Caco-2 (cell line): Measurements from ENCODE around the gene NAPEPLD. TPM values are rescaled to one million over a fixed set of nuclear protein-coding genes. Genes with fewer than 3 reads are reported as not detected.

ENCODE experiments used
- BruUV-seq: library from RNA; stranded (reverse); fragments of 400-500 nt; replicated peaks from 2 replicates; lab custom pipeline; 2021; lab: Mats Ljungman, UMichigan
- CTCF ChIA-PET: fragments of 300-600 bp; sonication (Branson Sonifier 250); formaldehyde crosslinking; loops from one replicate; lab custom pipeline; 2022; ENCODE audit warnings: antibody characterized with exemption; lab: Charles Lee
- POLR2A ChIA-PET: fragments of 300-600 bp; sonication (Branson Sonifier 250); formaldehyde crosslinking; loops from one replicate; lab custom pipeline; 2022; ENCODE audit warnings: antibody characterized with exemption; lab: Charles Lee
- DNase-seq, 2 experiments: peaks; one replicate each; pipeline versions ENCODE4 v3.0.0 to v3.0.0-alpha.2; 2020 to 2022
- H3K27me3 ChIP-seq: replicated peaks from 2 replicates; pipeline ENCODE4 v1.6.0; 2011; ENCODE audit warnings: low read length; ENCODE audit not compliant: control insufficient read depth, insufficient read depth
- H3K36me3 ChIP-seq: 2 replicates; pipeline ENCODE4 v1.5.1; 2011; ENCODE audit warnings: low read length; ENCODE audit not compliant: control insufficient read depth, insufficient read depth
- H3K4me1 ChIP-seq: fragments of 250-450 bp; sonication (Bioruptor Pico); 2 replicates; pipeline ENCODE4 v1.5.1; 2020; ENCODE audit warnings: mild to moderate bottlenecking
- H3K4me3 ChIP-seq: 2 replicates; pipeline ENCODE4 v1.5.1; 2011; ENCODE audit warnings: low read depth, mild to moderate bottlenecking, control low read depth, low read length
- H3K9me3 ChIP-seq: fragments of 250-450 bp; sonication (Bioruptor Pico); 2 replicates; pipeline ENCODE4 v1.5.1; 2020; ENCODE audit warnings: mild to moderate bottlenecking, moderate library complexity
- H3K27ac Mint-ChIP-seq: one replicate; pipeline ENCODE4 v1.8.0; 2022; ENCODE audit warnings: mixed read lengths; ENCODE audit not compliant: unreplicated experiment
- H3K27me3 Mint-ChIP-seq: one replicate; pipeline ENCODE4 v1.8.0; 2022; ENCODE audit warnings: mixed read lengths; ENCODE audit not compliant: insufficient read depth, unreplicated experiment
- H3K36me3 Mint-ChIP-seq: one replicate; pipeline ENCODE4 v1.8.0; 2022; ENCODE audit warnings: mild to moderate bottlenecking, mixed read lengths; ENCODE audit not compliant: insufficient read depth, unreplicated experiment
- H3K4me1 Mint-ChIP-seq: one replicate; pipeline ENCODE4 v1.8.0; 2022; ENCODE audit warnings: low read depth, mixed read lengths; ENCODE audit not compliant: unreplicated experiment
- H3K4me3 Mint-ChIP-seq: one replicate; pipeline ENCODE4 v1.8.0; 2022; ENCODE audit warnings: mild to moderate bottlenecking, moderate library complexity, mixed read lengths; ENCODE audit not compliant: unreplicated experiment
- H3K9me3 Mint-ChIP-seq: one replicate; pipeline ENCODE4 v1.8.0; 2022; ENCODE audit warnings: mixed read lengths; ENCODE audit not compliant: unreplicated experiment
- intact Hi-C: fragments of 100-400 bp; cut with micrococcal nuclease; formaldehyde crosslinking; loops from one replicate; pipeline ENCODE4 v1.10.0; 2022; ENCODE audit not compliant: unreplicated experiment
- total RNA-seq: library from RNA; stranded (reverse); gene quantifications from 2 replicates; pipeline ENCODE4 v1.2.3, GENCODE V29; 2022
- TF ChIP-seq, protein P1 (sequence below), 2 experiments: fragments of 200-600 bp in 1 of 2; IDR thresholded peaks; 1 replicate in 1 of 2; 2 replicates in 1 of 2; pipeline versions ENCODE4 v1.5.1 to v1.8.0; 2011 to 2022; ENCODE audit warnings: antibody characterized with exemption in 1 of 2, control low read depth in 1 of 2, inconsistent platforms in 1 of 2, low read depth in 1 of 2, low read length in 1 of 2, mild to moderate bottlenecking in 1 of 2, moderate library complexity in 1 of 2; ENCODE audit not compliant: insufficient read depth in 1 of 2, severe bottlenecking in 1 of 2, unreplicated experiment in 1 of 2

NAPEPLD gene
- total RNA-seq, 1 experiment from 2014 or later = 16.9 TPM

- intact Hi-C loops = no loop called here
- no peaks in the 10 kb centered on the region for H3K27me3 Mint-ChIP-seq
- H3K4me1 ChIP-seq = peaks cover 7% of the 10 kb centered on the region; the same call in 1 of the 2 replicates
- ChIA-PET POLR2A (no interaction called here), CTCF (no interaction called here)
- no peak overlapping the region for H3K4me3 ChIP-seq
- H3K4me1 Mint-ChIP-seq = peaks cover 6% of the 10 kb centered on the region
- DNase-seq = no peak
- H3K27me3 ChIP-seq = no peaks in the 10 kb centered on the region
- no peaks in the 10 kb centered on the region for H3K9me3 ChIP-seq
- TF ChIP-seq, protein P1, sequence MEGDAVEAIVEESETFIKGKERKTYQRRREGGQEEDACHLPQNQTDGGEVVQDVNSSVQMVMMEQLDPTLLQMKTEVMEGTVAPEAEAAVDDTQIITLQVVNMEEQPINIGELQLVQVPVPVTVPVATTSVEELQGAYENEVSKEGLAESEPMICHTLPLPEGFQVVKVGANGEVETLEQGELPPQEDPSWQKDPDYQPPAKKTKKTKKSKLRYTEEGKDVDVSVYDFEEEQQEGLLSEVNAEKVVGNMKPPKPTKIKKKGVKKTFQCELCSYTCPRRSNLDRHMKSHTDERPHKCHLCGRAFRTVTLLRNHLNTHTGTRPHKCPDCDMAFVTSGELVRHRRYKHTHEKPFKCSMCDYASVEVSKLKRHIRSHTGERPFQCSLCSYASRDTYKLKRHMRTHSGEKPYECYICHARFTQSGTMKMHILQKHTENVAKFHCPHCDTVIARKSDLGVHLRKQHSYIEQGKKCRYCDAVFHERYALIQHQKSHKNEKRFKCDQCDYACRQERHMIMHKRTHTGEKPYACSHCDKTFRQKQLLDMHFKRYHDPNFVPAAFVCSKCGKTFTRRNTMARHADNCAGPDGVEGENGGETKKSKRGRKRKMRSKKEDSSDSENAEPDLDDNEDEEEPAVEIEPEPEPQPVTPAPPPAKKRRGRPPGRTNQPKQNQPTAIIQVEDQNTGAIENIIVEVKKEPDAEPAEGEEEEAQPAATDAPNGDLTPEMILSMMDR (IDR thresholded peaks at IDR 0.05; ENCODE audit: insufficient read depth in 1 of 2, low read depth in 1 of 2, low read length in 1 of 2, severe bottlenecking in 1 of 2, unreplicated experiment in 1 of 2) = no peak
- H3K4me3 Mint-ChIP-seq = no peak overlapping the region
- peaks cover 4% of the 10 kb centered on the region for H3K36me3 Mint-ChIP-seq
- no peaks in the 10 kb centered on the region for H3K9me3 Mint-ChIP-seq
- BruUV-seq = no TSS peak
- no peak overlapping the region for H3K27ac Mint-ChIP-seq
- H3K36me3 ChIP-seq = no peaks in the 10 kb centered on the region
These were observed 5.0 kb downstream of the NAPEPLD start for GRCh38 chr7:103143868-103144267.

DNA sequence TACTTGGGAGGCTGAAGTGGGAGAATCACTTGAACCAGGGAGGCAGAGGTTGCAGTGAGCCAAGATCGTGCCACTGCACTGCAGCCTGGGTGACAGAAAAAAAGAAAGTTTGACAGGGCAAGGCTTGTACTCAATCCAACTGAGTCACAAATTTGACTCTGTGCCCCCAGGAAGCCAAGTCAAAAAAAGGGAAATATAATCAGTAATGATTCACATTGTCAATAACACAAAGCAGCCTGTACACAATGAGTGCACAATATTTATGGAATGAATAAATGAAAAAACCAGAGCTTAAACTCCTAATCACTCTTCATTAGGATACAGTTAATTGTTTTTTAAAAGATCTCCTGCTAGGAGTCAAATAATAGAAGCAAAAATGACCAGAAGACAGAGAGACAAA, 6.4 kb downstream of the NAPEPLD start:
- H3K9me3 Mint-ChIP-seq = no peaks in the 10 kb centered on the region
- TF ChIP-seq, protein P1 (IDR thresholded peaks at IDR 0.05; ENCODE audit: insufficient read depth in 1 of 2, low read depth in 1 of 2, low read length in 1 of 2, severe bottlenecking in 1 of 2, unreplicated experiment in 1 of 2) = no peak
- Histone ChIP-seq H3K36me3 (no peaks in the 10 kb centered on the region), H3K4me3 (no peak overlapping the region), H3K4me1 (peaks cover 6% of the 10 kb centered on the region; the same call in 1 of the 2 replicates), H3K27me3 (no peaks in the 10 kb centered on the region), H3K9me3 (no peaks in the 10 kb centered on the region)
- POLR2A ChIA-PET = no interaction called here
- no peaks in the 10 kb centered on the region for H3K36me3 Mint-ChIP-seq
- H3K27me3 Mint-ChIP-seq = no peaks in the 10 kb centered on the region
- peaks cover 6% of the 10 kb centered on the region for H3K4me1 Mint-ChIP-seq
- CTCF ChIA-PET = no interaction called here
- BruUV-seq = no TSS peak
- no peak for DNase-seq
- H3K27ac Mint-ChIP-seq = no peak overlapping the region
- intact Hi-C loops = no loop called here
- no peak overlapping the region for H3K4me3 Mint-ChIP-seq

DNA sequence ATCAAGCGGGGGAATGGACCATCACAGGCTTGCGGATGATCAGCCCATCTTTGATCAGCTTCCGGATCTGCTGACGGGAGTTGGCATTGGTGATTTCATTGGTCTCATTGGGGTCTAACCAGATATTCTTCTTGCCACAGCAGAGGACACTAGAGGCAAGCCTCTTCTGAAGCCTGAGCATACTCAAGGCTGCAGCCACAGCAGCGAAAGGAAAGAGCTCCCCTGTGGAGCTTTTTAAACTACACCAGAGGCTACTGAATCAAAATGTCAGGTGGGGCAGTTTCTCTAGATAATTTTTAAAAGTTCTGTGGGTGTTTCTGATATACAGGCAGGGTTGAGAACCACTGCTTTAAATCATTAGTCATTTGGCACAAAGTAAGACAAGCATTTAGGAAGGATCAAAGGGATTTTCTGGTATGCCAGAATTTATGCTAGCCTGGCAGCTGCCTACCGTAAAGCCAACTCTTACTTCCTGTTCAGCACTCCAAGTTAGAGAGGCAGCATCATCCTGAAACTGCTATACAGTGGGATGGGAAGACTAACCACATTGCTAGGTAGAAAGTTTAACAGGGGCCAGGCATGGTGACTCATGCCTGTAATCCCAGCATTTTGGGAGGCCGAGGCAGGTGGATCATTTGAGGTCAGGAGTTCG, 7.0 kb downstream of the NAPEPLD start:
- Histone ChIP-seq H3K27me3 (no peaks in the 10 kb centered on the region), H3K9me3 (no peaks in the 10 kb centered on the region), H3K36me3 (no peaks in the 10 kb centered on the region), H3K4me1 (no peaks in the 10 kb centered on the region; the same call in 1 of the 2 replicates), H3K4me3 (no peak overlapping the region)
- CTCF ChIA-PET = interaction anchor here (0.7 kb wide), 1 partner anchor 206 kb away, joined by 3 read pairs; no protein-coding TSS in a partner anchor
- no TSS peak for BruUV-seq
- Mint-ChIP-seq H3K36me3 (no peaks in the 10 kb centered on the region), H3K27ac (no peak overlapping the region), H3K27me3 (no peaks in the 10 kb centered on the region), H3K4me3 (no peak overlapping the region), H3K9me3 (no peaks in the 10 kb centered on the region), H3K4me1 (peaks cover under 1% of the 10 kb centered on the region)
- POLR2A ChIA-PET = no interaction called here
- TF ChIP-seq, protein P1 (IDR thresholded peaks at IDR 0.05; ENCODE audit: insufficient read depth in 1 of 2, low read depth in 1 of 2, low read length in 1 of 2, severe bottlenecking in 1 of 2, unreplicated experiment in 1 of 2) = no peak
- DNase-seq = no peak
- intact Hi-C loops = no loop called here
